ENCODE results near the gene PRDX5.

- peak; percentile 28; the same call in 1 of the 2 replicates for TF ChIP-seq CTCF (IDR thresholded peaks at IDR 0.05; ENCODE audit: low read length)
- no peak for TF ChIP-seq EZH2 (IDR thresholded peaks at IDR 0.05; ENCODE audit: borderline replicate concordance, low read length)
These were observed 1.1 kb upstream of the PRDX5 start for GRCh38 chr11:64316672-64317324.

Measured in OCI-LY1 (cell line).